Measurements from ENCODE around the gene CHKA.

DNA sequence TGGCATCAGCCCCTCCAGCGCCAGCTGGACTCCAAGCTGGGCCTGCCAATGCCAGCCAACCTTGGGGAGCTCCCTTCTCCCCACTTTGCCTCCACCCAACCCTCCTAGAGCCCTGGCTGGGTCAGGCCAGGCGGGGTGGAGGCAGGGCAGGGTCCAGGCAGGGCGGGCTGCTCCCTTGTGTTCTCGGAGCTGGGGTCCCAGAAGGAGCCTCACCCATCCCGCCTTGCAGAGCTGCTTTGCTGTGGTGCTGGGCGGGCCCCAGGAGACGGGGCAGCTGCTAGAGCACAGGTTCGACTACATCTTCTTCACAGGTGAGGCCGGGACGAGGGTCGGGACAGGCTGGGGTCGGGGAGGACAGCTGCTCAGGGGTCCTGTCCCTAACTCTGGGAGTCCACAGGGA lies 101.7 kb downstream of the CHKA start:
- TF ChIP-seq RXRA (IDR thresholded peaks at IDR 0.05; ENCODE audit: insufficient read depth, low read depth, low read length) (no peak), EZH2 (IDR thresholded peaks at IDR 0.05; ENCODE audit: low read depth, low read length, severe bottlenecking) (no peak), EGR1 (IDR thresholded peaks at IDR 0.05; ENCODE audit: borderline replicate concordance, low read depth, low read length) (no peak), POLR2AphosphoS5 (IDR thresholded peaks at IDR 0.05; ENCODE audit: low read depth, low read length) (no peak), NRF1 (IDR thresholded peaks at IDR 0.05; ENCODE audit: low read depth, low read length) (no peak), POLR2A (IDR thresholded peaks at IDR 0.05; ENCODE audit: control extremely low read depth in 1 of 2, low read depth in 2 of 2, low read length in 2 of 2) (no peak), SRF (IDR thresholded peaks at IDR 0.05; ENCODE audit: low read depth, low read length) (no peak), RBBP5 (IDR thresholded peaks at IDR 0.05; ENCODE audit: borderline replicate concordance, low read depth, low read length) (no peak), BRCA1 (IDR thresholded peaks at IDR 0.05; ENCODE audit: low read depth, low read length) (no peak), RFX5 (IDR thresholded peaks at IDR 0.05; ENCODE audit: borderline replicate concordance, low read depth, low read length) (no peak), CBX5 (IDR thresholded peaks at IDR 0.05; ENCODE audit: low read depth, low read length) (no peak)
- TF ChIP-seq, protein P1, sequence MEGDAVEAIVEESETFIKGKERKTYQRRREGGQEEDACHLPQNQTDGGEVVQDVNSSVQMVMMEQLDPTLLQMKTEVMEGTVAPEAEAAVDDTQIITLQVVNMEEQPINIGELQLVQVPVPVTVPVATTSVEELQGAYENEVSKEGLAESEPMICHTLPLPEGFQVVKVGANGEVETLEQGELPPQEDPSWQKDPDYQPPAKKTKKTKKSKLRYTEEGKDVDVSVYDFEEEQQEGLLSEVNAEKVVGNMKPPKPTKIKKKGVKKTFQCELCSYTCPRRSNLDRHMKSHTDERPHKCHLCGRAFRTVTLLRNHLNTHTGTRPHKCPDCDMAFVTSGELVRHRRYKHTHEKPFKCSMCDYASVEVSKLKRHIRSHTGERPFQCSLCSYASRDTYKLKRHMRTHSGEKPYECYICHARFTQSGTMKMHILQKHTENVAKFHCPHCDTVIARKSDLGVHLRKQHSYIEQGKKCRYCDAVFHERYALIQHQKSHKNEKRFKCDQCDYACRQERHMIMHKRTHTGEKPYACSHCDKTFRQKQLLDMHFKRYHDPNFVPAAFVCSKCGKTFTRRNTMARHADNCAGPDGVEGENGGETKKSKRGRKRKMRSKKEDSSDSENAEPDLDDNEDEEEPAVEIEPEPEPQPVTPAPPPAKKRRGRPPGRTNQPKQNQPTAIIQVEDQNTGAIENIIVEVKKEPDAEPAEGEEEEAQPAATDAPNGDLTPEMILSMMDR (IDR thresholded peaks at IDR 0.05; ENCODE audit: control extremely low read depth in 1 of 3, insufficient read depth in 1 of 3, low read depth in 1 of 3, low read length in 3 of 3), result no peak
- TF ChIP-seq, protein P2, sequence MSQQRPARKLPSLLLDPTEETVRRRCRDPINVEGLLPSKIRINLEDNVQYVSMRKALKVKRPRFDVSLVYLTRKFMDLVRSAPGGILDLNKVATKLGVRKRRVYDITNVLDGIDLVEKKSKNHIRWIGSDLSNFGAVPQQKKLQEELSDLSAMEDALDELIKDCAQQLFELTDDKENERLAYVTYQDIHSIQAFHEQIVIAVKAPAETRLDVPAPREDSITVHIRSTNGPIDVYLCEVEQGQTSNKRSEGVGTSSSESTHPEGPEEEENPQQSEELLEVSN (IDR thresholded peaks at IDR 0.05), result no peak
- TF ChIP-seq, protein P3, sequence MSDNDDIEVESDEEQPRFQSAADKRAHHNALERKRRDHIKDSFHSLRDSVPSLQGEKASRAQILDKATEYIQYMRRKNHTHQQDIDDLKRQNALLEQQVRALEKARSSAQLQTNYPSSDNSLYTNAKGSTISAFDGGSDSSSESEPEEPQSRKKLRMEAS (IDR thresholded peaks at IDR 0.05), result no peak

Data from H1 (cell line).